ENCODE data around the gene GBX2. TPM values are rescaled to one million over a fixed set of nuclear protein-coding genes. Genes with fewer than 3 reads are reported as not detected.

GBX2 gene
- total and polyA plus RNA-seq, 5 donors from 2014 or later = not detected

Other genes starting within 250 kb of the GBX2 start
- not detected for gene ASB18, start 96.0 kb upstream of the GBX2 start, total RNA-seq
- not detected for gene ASB18, start 96.0 kb upstream of the GBX2 start, polyA plus RNA-seq